ENCODE data around the gene PRSS53.

Gene PRSS53

GRCh38 chr16:31036691-31037090, 52.1 kb downstream of the PRSS53 start:
- DNase-seq = no peak

DNA sequence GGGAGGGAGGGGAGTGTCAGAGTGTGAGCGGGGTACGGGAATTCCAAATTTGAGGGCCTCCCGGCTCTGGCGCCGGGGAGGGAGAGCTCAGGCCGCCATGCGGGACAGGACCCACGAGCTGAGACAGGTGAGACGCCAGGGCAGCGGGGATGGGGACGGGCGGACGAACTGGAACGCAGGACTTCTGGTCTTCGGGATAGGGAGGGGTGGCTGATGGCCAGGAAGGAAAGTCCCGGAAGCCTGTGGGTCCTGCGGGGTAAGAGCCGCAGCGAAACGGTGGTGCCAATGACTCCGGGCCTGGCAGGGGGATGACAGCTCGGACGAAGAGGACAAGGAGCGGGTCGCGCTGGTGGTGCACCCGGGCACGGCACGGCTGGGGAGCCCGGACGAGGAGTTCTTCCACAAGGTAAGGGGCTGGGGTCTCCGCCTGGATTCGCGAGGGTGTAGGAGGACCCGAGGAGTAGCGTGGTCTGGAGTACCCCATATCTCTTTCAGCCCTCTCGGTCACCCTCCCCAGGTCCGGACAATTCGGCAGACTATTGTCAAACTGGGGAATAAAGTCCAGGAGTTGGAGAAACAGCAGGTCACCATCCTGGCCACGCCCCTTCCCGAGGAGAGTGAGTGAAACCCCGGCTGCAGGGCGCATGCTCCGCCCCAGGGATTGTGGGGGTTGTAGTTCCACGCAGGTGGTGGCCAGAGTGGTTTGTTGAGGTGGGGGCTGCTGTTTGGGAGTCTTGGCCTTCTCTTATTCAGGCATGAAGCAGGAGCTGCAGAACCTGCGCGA, 54.8 kb downstream of the PRSS53 start:
- peak; percentile 85 to 88 for DNase-seq
